Activated CD8-positive, alpha-beta memory T cell treated with anti-CD3 and anti-CD28 coated beads for 1 hour (primary cell): ENCODE measurements around the gene PHEX.

Source experiments
- DNase-seq, 2 donors: peaks; one replicate each; pipeline ENCODE4 v3.0.0-alpha.2; 2020; ENCODE audit warnings: low read depth in 1 of 2; ENCODE audit errors: extremely low read depth in 1 of 2

Gene PHEX

DNA sequence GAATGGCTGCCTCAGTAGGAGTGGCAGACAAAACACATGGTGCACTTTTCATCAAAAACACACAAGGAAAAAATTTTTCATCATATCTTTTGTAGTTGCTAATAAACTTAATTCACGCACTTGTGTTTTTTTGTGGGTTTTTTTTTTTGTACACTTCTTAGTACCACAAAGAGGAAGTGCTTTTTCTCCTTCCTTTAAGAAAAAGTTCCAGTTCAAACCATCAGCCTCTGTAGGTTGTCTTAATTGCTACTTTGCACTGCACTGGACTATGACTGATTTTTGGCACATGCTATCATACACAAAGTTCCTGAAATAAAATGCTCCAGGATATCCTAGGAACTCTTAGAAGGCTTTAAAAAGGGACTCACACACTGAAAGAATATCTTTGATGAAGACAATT lies at the start of gene PHEX:
PHEX (plus strand) TSS at position 242 of the 400 bp plus-strand sequence. CDS start 681 bp downstream, outside the sequence.
- no peak for DNase-seq

GRCh38 chrX:21985332-21985777 lies 46.8 kb upstream of the PHEX start:
- DNase-seq, result peak; percentile 19 to 25

GRCh38 chrX:21986596-21986995 lies 45.5 kb upstream of the PHEX start:
- DNase-seq, result no peak

GRCh38 chrX:21989384-21989783 lies 42.7 kb upstream of the PHEX start:
- DNase-seq, result no peak

DNA sequence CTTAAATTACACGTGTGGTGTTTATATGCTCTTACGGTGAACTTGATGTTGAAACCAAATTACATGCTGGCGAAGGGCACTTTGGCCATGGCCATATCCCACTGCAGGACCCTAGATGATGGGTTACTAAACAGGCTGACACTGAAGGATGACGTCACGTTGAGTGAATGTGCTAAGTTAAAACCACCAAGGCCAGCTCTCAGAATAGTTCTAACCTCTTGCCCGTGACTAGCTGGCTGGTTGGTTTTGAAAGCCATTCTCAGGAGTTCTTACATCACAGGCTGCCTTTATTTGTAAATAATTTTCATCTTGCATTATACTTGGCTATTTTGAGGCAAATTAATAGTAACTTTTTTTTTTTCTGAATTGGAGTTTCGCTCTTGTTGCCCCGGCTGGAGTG lies 41.3 kb upstream of the PHEX start:
- DNase-seq, result no peak

- DNase-seq, result no peak
These were observed 40.6 kb upstream of the PHEX start for GRCh38 chrX:21991504-21991903.

- DNase-seq, result no peak
These were observed 38.9 kb upstream of the PHEX start for GRCh38 chrX:21993265-21993664.

- DNase-seq, result no peak
These were observed 35.2 kb upstream of the PHEX start for GRCh38 chrX:21996872-21997455.

DNA sequence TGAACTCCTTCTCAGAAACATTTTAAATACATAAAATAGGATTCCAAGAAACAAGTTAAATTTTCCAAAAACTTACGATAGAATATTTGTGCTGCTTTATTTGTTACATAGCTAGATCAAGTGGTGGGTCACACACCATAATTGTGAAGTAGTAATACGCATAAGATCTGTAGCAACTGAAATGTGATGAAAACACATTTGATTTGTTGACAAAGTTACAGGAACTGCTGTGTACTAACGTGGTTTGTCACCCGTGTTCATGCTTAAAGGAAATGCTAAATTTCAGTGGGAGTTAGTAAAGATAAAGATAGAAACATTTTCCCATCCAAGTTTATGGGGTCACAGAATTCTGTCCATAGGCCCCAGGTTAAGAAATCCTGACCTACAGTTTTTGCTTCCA lies 34.1 kb upstream of the PHEX start:
- no peak for DNase-seq

DNA sequence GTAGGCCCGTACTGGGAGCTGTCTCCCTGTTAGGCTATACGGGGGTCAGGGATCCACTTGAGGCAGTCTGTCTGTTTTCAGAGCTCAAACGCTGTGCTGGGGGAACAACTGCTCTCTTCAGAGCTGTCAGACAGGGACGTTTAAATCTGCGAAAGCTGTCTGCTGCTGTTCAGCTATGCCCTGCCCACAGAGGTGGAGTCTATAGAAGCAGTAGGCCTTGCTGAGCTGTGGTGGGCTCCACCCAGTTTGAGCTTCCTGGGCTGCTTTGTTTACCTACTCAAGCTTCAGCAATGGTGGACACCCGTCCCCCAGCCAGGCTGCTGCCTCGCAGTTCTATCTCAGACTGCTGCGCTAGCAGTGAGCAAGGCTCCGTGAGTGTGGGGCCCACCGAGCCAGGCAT lies 27.3 kb upstream of the PHEX start:
- DNase-seq, result no peak

- DNase-seq, result no peak
These were observed 20.1 kb upstream of the PHEX start for GRCh38 chrX:22012051-22012450.

DNA sequence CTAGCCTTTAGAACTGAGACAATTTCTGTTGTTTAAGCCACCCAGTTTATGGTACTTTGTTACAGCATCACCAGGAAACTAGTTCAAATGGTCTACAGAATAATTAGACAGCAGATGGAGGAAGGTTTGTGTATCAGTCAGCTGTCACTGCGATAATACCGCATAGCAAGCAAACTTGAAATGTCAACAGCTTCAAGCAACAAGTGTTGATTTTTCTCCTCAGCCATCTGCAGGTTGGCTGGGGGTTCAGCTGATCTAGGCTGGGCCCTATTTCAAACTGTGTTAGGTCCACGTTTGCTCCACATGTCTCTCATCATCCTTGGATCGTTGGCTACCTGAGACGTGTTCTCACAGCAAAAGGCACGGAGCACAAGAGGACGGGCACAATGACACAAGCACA lies 19.2 kb upstream of the PHEX start:
- no peak for DNase-seq

DNA sequence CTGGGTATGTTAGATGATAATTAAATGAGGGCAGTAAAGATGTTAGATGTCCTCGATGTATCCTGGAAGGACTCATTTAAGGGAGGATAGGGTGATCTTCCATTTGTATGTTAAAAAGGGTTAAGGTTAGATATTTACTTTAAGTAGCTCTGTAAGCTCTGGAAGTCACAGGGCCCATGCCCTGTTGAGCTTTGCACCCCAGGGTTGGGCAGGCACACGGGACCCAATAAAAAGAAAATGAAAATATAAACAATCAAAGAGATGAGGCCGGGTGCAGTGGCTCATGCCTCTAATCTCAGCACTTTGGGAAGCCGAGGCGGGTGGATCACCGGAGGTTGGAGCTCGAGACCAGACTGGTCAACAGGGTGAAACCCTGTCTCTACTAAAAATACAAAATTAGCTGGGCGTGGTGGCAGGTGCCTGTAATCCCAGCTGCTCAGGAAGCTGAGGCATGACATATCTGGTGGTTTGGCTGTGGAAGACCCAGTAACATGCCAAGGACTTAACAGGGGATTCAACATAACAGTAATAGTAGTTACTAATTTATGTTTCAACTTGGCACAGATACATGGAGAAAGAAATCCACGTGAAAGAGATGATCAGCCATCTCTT lies 16.9 kb upstream of the PHEX start:
- no peak for DNase-seq

GRCh38 chrX:22021751-22022324 lies 10.3 kb upstream of the PHEX start:
- no peak for DNase-seq

DNA sequence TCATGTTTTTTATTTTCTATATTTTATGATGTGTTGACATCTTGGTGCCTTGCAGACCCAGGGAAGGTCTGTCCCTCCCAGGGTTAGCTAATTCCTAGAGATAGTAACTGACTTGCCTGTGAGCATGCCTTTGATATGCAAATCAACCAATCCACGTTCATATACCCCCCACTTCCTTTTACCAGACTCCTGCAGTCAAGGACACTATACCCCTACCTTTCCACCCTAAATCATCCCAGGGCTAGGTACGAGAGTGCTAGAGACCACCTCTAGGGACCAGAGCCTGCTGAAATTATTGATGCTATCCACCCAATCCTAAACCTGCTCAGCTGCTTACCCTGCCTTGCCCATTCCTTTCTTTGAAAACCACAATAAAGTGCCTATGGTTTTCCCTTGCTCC lies 7.5 kb upstream of the PHEX start:
- no peak for DNase-seq

GRCh38 chrX:22025751-22026150 lies 6.4 kb upstream of the PHEX start:
- DNase-seq, result no peak

- no peak for DNase-seq
These were observed 5.4 kb upstream of the PHEX start for GRCh38 chrX:22026731-22027130.

DNA sequence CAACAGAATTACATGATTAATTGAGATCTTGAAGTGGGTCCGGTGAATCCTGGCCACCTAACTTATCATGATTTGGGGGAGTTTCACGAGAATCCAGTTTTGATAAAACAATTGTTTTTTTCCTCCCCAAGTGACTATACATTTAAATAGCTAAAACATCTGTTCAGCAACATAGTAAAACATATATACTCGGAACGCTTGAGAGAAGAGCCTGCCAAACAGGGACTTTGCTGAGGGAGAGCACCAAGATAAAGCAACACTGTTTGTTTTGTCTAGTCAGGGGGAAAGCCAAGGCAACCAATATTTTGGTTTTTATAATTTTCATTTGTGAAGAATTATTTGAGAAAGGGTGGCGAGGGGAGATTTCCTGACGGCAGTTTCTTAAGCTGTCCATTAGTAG lies 381 bp downstream of the PHEX start:
- DNase-seq, result no peak

DNA sequence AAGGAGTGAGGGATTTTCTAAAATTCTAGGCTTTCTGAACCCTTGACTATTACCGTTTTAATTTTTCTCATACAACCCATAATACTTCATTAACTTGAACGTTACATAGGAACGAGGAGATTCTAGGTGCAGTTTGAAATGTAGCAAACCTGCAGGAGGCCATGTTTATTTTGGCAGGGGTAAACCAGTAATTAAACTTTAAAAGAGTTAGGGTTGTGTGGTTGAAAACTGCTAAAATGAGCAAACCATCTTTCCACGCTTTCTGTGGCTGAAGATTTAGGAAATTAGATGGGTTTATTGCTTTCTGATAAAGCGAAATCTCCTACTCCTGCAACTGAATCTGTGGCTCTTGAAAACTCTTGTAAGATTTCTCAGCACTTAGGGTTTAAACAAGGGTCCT lies 1.7 kb downstream of the PHEX start:
- DNase-seq, result no peak

- DNase-seq, result no peak
These were observed 3.1 kb downstream of the PHEX start for GRCh38 chrX:22035236-22035635.

DNA sequence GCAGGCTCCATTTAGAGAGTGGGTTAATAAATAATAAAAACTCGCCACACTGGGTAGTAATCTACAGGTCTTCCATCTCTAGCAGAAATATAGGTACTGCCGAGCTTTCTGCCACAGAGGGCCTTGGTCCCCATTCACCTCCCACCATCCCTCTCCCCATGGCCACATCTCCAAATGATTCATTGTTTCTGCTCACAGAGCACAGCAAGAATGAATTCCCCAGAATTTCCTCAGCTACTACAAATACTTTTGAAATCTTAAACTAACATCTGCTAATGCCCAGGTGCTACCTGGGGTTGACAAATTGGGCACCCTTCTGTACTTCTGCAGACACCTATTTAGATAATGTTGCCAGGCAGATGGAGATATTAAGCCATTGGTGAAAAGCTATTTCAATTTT lies 5.1 kb downstream of the PHEX start:
- DNase-seq, result no peak

GRCh38 chrX:22037911-22038537 lies 5.9 kb downstream of the PHEX start:
- DNase-seq, result no peak
